Left renal cortex interstitium (tissue), 4 donors: ENCODE data around the gene FSTL1. TPM values are rescaled to one million over a fixed set of nuclear protein-coding genes. Genes with fewer than 3 reads are reported as not detected.
A peak's percentile ranks its signal among the peaks of the same experiment; 100 is the strongest.

Experiments used
- DNase-seq, 4 donors: peaks; one replicate each; pipeline ENCODE4 v3.0.0-alpha.2; 2013; ENCODE audit warnings: low read depth in 4 of 4, low spot score in 2 of 4, missing footprints in 1 of 4
- polyA plus RNA-seq, 4 donors: library from polyadenylated mRNA; unstranded; fragments of 120-200 nt; gene quantifications; one replicate each; pipeline ENCODE4 v1.2.1, GENCODE V29; 2013; ENCODE audit not compliant: insufficient read length in 4 of 4

FSTL1 gene
- polyA plus RNA-seq, 4 donors: 462 to 630 (median 549) TPM

GRCh38 chr3:120364821-120365220 lies 86.0 kb downstream of the FSTL1 start:
- DNase-seq: no peak

- DNase-seq: no peak
Measured at GRCh38 chr3:120364101-120364500, 86.7 kb downstream of the FSTL1 start.

- no peak for DNase-seq
Measured at GRCh38 chr3:120357807-120358206, 93.0 kb downstream of the FSTL1 start.

- DNase-seq: no peak
Measured at GRCh38 chr3:120355486-120355885, 95.3 kb downstream of the FSTL1 start.

GRCh38 chr3:120353463-120353862 lies 97.3 kb downstream of the FSTL1 start:
- DNase-seq: no peak

- DNase-seq: no peak
Measured at GRCh38 chr3:120352017-120352416, 98.8 kb downstream of the FSTL1 start.

GRCh38 chr3:120350401-120350941 lies 100.3 kb downstream of the FSTL1 start:
- peak in 1 of 4 donors; percentile 4 for DNase-seq

DNA sequence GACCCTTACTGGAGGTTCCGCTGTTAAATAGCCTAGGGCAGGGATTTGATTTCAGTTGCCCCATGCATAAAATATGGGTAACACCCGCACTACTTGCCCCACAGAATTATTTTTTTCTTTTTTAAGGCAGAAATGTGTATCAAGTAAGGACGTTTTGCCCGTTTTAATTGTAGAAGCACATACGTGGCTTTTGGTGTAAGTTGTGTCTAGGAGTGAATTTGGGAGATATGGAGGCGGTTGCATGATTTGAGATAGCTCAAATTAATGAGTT lies 101.0 kb downstream of the FSTL1 start:
- DNase-seq: no peak

GRCh38 chr3:120348991-120349854 lies 101.6 kb downstream of the FSTL1 start, which contains the start of gene LRRC58:
Gene LRRC58, minus strand, starts transcription at chr3:120349354. Its CDS starts 111 bp downstream, at chr3:120349243.
- DNase-seq: peak; percentile 79 to 90 (median 84)

GRCh38 chr3:120348065-120348990 lies 102.5 kb downstream of the FSTL1 start:
- DNase-seq: peak in 3 of 4 donors; percentile 32 to 55 (median 36)

- DNase-seq: no peak
Measured at GRCh38 chr3:120344349-120344748, 106.4 kb downstream of the FSTL1 start.

Other genes starting within 250 kb of the FSTL1 start
- gene GPR156, start 165.8 kb downstream of the FSTL1 start, polyA plus RNA-seq: 1 to 10 TPM; 2.6 to 3.1 (median 2.7) TPM
- gene LRRC58, start 101.6 kb downstream of the FSTL1 start, polyA plus RNA-seq: 10 to 100 TPM; 29.3 to 35.9 (median 31.0) TPM
- 100 to 1,000 TPM; 186 to 249 (median 208) TPM for gene NDUFB4, start 145.3 kb upstream of the FSTL1 start, polyA plus RNA-seq
- gene HGD, start 231.2 kb upstream of the FSTL1 start, polyA plus RNA-seq: 10 to 100 TPM; 48.3 to 91.7 (median 77.7) TPM